Erythroblast (primary cell): ENCODE results near the gene BUB1B.

ENCODE experiments used
- GATA1 ChIP-seq: IDR thresholded peaks from 2 replicates; pipeline ENCODE4 v1.6.1; 2011; ENCODE audit warnings: low read depth, mild to moderate bottlenecking, control low read depth, low read length, moderate library complexity
- POLR2A ChIP-seq: IDR thresholded peaks from 2 replicates; pipeline ENCODE4 v1.6.1; 2011; ENCODE audit warnings: mild to moderate bottlenecking, low read length

DNA sequence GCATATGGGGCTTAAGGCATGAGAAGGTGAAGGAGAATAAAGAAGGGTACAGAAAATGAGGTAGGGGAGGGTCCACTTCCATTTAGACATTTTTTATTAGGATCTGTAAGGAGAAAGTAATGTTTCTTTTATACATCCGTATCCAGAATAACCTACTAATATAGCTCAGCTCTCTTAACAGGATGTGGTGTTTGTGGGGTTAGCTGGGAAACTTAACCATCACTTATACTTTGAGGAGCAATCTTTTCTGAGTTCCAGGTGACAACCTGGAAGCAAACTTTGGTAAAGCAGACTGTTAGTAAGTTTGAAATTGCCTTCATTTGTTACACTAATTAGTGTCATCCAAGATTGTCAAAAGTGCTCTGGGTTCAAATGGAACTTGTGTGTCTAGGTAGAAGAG is 36.6 kb downstream of the BUB1B start:
- TF ChIP-seq POLR2A (no peak), GATA1 (no peak)
